GM21367 (cell line): ENCODE measurements around the gene FKBP5.
"Not testable (repeated sequence)": the region's sequence is repeated elsewhere in the genome, so short reads cannot be mapped to it uniquely, and the experiment has no call there.

Source experiments
- ATAC-seq: cut with Tn5 transposase; IDR thresholded peaks from one replicate; pipeline ENCODE4 v1.9.1; 2021; ENCODE audit not compliant: unreplicated experiment

The FKBP5 gene

DNA sequence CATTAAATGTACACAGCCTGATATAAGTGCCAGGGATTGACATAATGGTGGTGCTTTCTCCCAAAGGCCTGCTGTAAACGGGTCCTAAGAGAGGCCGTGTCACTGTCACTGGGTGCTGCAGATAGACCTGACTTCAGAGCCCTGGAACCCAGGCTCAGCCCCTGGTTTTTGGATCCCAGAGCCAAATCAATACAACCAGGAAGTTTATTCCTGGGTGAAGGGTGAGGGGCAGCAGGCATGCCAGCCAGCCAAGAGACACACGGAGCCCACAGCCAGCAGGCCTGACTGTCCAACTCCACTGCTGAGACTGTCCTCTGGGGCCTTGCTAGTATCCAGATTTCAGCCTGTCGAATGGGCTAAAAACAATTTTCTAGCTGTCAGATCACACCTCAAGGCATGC lies 35.3 kb upstream of the FKBP5 start:
- ATAC-seq, result no peak

DNA sequence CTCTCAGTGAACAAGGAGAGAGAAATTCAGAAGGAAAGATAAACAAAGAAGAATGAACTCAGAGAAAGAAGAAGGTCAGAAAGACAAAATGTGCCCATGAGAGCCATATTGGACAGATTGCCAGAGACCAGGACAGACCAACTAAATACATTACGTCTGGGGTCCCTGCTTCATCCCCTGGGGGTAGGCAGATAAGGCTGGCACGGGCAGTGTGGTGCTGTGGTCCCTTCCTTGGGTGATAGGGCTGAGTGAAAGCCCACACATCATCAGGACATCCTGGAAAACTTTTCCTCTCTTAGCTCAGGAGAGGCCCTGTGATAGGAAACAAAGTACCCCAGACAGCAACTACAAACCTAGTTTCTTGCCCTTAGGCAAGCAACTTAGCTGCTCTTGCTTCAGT lies 34.9 kb upstream of the FKBP5 start:
- no peak for ATAC-seq

DNA sequence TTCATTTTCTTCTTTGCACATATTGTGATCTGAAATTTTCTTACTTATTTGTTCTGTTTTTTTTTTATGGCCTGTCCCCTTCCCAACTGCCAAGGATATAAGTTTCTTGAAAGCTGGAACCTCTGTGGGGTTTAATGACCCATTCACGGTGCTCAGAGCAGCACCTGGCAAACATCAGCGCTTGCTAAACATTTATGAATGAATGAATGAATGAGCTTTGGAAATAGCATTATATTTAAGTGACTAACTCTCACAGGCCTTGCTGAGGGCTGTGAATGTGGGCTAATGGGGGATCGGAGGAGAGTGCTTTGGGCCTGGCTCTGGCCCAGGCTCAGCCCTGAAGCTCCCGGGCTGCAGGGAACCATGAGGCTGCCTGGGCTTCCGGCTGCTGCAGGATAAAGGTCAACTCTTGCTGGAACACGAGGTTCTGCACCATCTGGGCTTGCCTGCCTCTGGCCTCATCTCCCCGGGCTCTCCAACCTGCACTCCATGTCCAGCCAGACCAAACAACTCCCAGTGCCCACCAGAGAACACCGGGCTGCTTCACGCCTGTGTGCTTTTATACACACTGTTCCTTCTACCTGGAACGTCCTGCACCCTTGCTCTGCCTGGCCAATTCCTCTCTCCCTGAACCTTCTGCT lies 33.5 kb upstream of the FKBP5 start:
- no peak for ATAC-seq

GRCh38 chr6:35719830-35720733 lies 31.4 kb upstream of the FKBP5 start:
- no peak for ATAC-seq

DNA sequence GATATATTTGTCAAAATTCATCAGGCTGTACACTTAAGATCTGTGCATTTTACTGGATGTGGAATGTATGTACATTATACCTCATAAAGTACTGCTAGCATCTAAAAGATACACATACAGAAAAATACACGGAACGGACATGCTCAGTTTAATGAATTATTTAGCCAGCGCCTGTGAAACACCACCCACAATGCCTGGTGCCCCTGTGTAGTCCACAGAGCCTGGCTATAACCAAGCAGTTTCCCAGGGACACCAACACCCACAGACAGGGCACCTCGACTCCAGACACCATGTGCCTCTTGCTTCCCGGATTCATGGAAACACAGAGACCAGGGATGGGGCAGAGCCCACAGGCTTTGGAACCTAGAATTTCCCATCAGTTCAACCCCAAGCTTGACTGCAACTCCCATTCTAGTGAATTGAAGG lies 30.7 kb upstream of the FKBP5 start:
- no peak for ATAC-seq

- ATAC-seq, result no peak
Measured at GRCh38 chr6:35718911-35719381, 30.2 kb upstream of the FKBP5 start.

DNA sequence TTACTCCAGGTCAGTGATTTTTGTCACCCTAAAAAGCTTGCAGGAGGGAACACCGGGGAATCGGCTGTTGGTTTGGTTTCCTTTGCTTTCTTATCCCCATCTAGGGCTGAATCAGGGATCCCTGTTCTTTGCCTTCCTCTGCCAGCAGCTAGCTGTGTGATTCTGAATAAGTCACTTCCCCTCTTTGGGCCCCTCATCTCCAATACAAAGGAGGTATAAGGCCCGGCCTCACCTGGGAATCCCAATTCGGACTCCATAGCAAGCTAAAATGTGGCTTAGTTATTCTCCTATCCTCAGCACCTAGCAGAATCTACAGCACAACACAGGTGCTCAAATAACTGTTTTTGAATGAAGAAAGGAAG lies 29.6 kb upstream of the FKBP5 start:
- no peak for ATAC-seq

GRCh38 chr6:35717449-35718374 lies 29.0 kb upstream of the FKBP5 start:
- ATAC-seq, result no peak

GRCh38 chr6:35716798-35717197 lies 28.1 kb upstream of the FKBP5 start:
- no peak for ATAC-seq

- no peak for ATAC-seq
Measured at GRCh38 chr6:35713006-35713767, 24.5 kb upstream of the FKBP5 start.

GRCh38 chr6:35711731-35712130 lies 23.0 kb upstream of the FKBP5 start:
- ATAC-seq, result no peak

- no peak for ATAC-seq
Measured at GRCh38 chr6:35710241-35710847, 21.6 kb upstream of the FKBP5 start.

DNA sequence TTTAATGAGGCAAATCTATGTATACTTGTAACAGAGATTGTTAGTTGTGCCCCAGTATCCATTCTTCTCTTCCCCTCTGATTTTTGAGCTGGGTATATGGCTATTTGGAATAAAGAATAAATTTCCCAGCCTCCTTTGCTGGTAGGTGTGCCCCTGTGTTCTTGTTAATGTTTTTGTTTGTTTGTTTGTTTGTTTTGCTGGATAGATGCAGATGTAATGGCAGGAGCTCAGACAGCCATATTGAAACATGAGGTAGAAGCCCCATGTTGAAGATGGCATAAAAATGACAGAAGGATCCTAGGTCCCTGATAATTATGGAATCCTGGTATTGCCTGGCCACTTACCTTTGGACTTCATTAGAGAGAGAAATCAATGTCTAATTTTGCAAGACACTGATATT lies 19.9 kb upstream of the FKBP5 start:
- no peak for ATAC-seq

GRCh38 chr6:35707714-35708407 lies 19.1 kb upstream of the FKBP5 start:
- no peak for ATAC-seq

- no peak for ATAC-seq
Measured at GRCh38 chr6:35706468-35706867, 17.8 kb upstream of the FKBP5 start.

DNA sequence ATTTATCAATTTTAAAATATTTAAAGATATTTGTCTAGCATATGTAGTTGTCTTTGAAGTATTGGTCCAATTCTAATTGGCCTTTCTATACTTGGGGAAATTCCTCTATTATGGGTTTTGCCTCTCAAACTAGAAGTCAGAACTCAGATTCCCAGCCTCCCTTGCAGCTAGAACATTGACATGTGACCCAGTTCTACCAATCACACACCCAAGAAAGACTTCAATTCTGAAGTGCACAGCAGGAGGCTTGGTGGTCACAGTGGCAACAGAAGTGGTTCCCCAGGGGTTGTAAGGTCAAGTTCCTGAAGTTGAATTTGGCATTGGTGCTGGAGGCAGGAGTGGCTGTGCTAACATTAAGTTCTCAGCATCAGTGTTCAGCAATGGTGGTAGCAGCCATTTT lies 14.8 kb upstream of the FKBP5 start:
- ATAC-seq, result no peak

GRCh38 chr6:35698858-35699257 lies 10.1 kb upstream of the FKBP5 start:
- no peak for ATAC-seq

GRCh38 chr6:35698430-35698829 lies 9.7 kb upstream of the FKBP5 start:
- not testable (repeated sequence) for ATAC-seq

DNA sequence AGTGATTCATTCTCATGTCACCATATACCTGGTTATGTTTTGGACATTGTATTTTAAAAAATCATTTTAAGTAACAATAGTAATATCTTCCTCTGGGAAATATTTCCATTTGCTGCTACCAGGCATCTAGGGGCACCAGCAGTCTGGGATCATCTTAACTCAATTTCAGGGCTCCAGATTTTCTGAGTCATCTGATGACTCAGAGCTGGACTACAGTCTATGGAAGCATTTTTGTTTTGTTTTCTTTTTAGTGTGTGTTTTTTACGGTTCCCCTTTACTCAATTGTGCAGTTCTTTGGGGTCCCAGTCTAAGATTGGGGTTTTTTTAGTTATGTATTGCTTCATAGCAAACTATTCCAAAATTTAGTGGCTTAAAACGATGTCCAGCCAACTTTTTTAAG lies 5.7 kb upstream of the FKBP5 start:
- ATAC-seq, result no peak
